ENCODE results near the gene EIF2B5.
A peak's percentile ranks its signal among the peaks of the same experiment; 100 is the strongest.
"Not testable (repeated sequence)": the region's sequence is repeated elsewhere in the genome, so short reads cannot be mapped to it uniquely, and the experiment has no call there.

The EIF2B5 gene

GRCh38 chr3:184135149-184135910 lies at the start of gene EIF2B5:
EIF2B5 (plus strand) TSS chr3:184135358; CDS start chr3:184135386, 28 bp downstream.
- peak; percentile 96 for DNase-seq

GRCh38 chr3:184085389-184085852 lies 49.7 kb upstream of the EIF2B5 start:
- no peak for DNase-seq

- DNase-seq: no peak
Observed at GRCh38 chr3:184092199-184092598, 43.0 kb upstream of the EIF2B5 start.

GRCh38 chr3:184096811-184097383 lies 38.3 kb upstream of the EIF2B5 start, which contains the start of gene HTR3E:
HTR3E (plus strand) TSS chr3:184097064; CDS start chr3:184097530, 466 bp downstream.
- peak; percentile 5 for DNase-seq

GRCh38 chr3:184097556-184097955 lies 37.6 kb upstream of the EIF2B5 start:
- peak; percentile 31 for DNase-seq

- no peak for DNase-seq
Observed at GRCh38 chr3:184099806-184100686, 35.1 kb upstream of the EIF2B5 start.

GRCh38 chr3:184110316-184110725 lies 24.8 kb upstream of the EIF2B5 start:
- no peak for DNase-seq

- no peak for DNase-seq
Observed at GRCh38 chr3:184116017-184116416, 19.1 kb upstream of the EIF2B5 start.

- DNase-seq: no peak
Observed at GRCh38 chr3:184117636-184118035, 17.5 kb upstream of the EIF2B5 start.

- DNase-seq: not testable (repeated sequence)
Observed at GRCh38 chr3:184121031-184121430, 14.1 kb upstream of the EIF2B5 start.

GRCh38 chr3:184126006-184126405 lies 9.2 kb upstream of the EIF2B5 start:
- DNase-seq: no peak

- peak; percentile 48 for DNase-seq
Observed at GRCh38 chr3:184129012-184129411, 6.1 kb upstream of the EIF2B5 start.

GRCh38 chr3:184132945-184133344 lies 2.2 kb upstream of the EIF2B5 start:
- DNase-seq: no peak

GRCh38 chr3:184133840-184134745 lies 1.1 kb upstream of the EIF2B5 start:
- DNase-seq: peak; percentile 84

- no peak for DNase-seq
Observed at GRCh38 chr3:184134746-184135148, 411 bp upstream of the EIF2B5 start.

- no peak for DNase-seq
Observed at GRCh38 chr3:184135911-184136260, 728 bp downstream of the EIF2B5 start.

GRCh38 chr3:184140436-184140835 lies 5.3 kb downstream of the EIF2B5 start:
- DNase-seq: no peak

GRCh38 chr3:184142199-184142598 lies 7.0 kb downstream of the EIF2B5 start:
- no peak for DNase-seq

- DNase-seq: no peak
Observed at GRCh38 chr3:184143327-184143726, 8.2 kb downstream of the EIF2B5 start.

GRCh38 chr3:184144505-184144904 lies 9.3 kb downstream of the EIF2B5 start:
- DNase-seq: no peak

GRCh38 chr3:184145111-184145524 lies 10.0 kb downstream of the EIF2B5 start:
- DNase-seq: no peak

- no peak for DNase-seq
Observed at GRCh38 chr3:184145751-184146270, 10.7 kb downstream of the EIF2B5 start.
